ENCODE measurements around the gene FGGY.

The FGGY gene

GRCh38 chr1:59690171-59690930 is 393.5 kb downstream of the FGGY start:
- Histone ChIP-seq H3K36me3 (no peaks in the 10 kb centered on the region), H3K27me3 (no peaks in the 10 kb centered on the region), H3K4me3 (ENCODE audit: low read depth, low read length) (no peak overlapping the region), H3K9me3 (no peaks in the 10 kb centered on the region), H3K4me1 (peaks cover 6% of the 10 kb centered on the region; the same call in 1 of the 2 replicates)
- no peak for TF ChIP-seq CTCF (IDR thresholded peaks at IDR 0.05; ENCODE audit: low read depth, low read length)
- DNase-seq, result no peak

- TF ChIP-seq CTCF (IDR thresholded peaks at IDR 0.05; ENCODE audit: low read depth, low read length), result no peak
- no peak for DNase-seq
- Histone ChIP-seq H3K27me3 (no peaks in the 10 kb centered on the region), H3K36me3 (no peaks in the 10 kb centered on the region), H3K4me3 (ENCODE audit: low read depth, low read length) (no peak overlapping the region), H3K4me1 (peaks cover 6% of the 10 kb centered on the region; the same call in 1 of the 2 replicates), H3K9me3 (no peaks in the 10 kb centered on the region)
These were observed 394.4 kb downstream of the FGGY start for GRCh38 chr1:59691261-59691660.

GRCh38 chr1:59692591-59692990 is 395.7 kb downstream of the FGGY start:
- Histone ChIP-seq H3K9me3 (no peaks in the 10 kb centered on the region), H3K4me1 (peaks cover 6% of the 10 kb centered on the region; the same call in 1 of the 2 replicates), H3K4me3 (ENCODE audit: low read depth, low read length) (no peak overlapping the region), H3K36me3 (no peaks in the 10 kb centered on the region), H3K27me3 (no peaks in the 10 kb centered on the region)
- DNase-seq, result peak; percentile 47
- no peak for TF ChIP-seq CTCF (IDR thresholded peaks at IDR 0.05; ENCODE audit: low read depth, low read length)

GRCh38 chr1:59693406-59693805 is 396.5 kb downstream of the FGGY start:
- Histone ChIP-seq H3K27me3 (no peaks in the 10 kb centered on the region), H3K4me3 (ENCODE audit: low read depth, low read length) (no peak overlapping the region), H3K4me1 (peaks cover 6% of the 10 kb centered on the region; the same call in 1 of the 2 replicates), H3K9me3 (no peaks in the 10 kb centered on the region), H3K36me3 (no peaks in the 10 kb centered on the region)
- TF ChIP-seq CTCF (IDR thresholded peaks at IDR 0.05; ENCODE audit: low read depth, low read length), result no peak
- no peak for DNase-seq

GRCh38 chr1:59695252-59695651 is 398.4 kb downstream of the FGGY start:
- no peak for DNase-seq
- no peak overlapping the region for H3K4me3 ChIP-seq (ENCODE audit: low read depth, low read length)
- no peaks in the 10 kb centered on the region for H3K27me3 ChIP-seq
- H3K4me1 ChIP-seq, result peaks cover 6% of the 10 kb centered on the region; the same call in 1 of the 2 replicates
- TF ChIP-seq CTCF (IDR thresholded peaks at IDR 0.05; ENCODE audit: low read depth, low read length), result no peak
- H3K36me3 ChIP-seq, result no peaks in the 10 kb centered on the region
- H3K9me3 ChIP-seq, result no peaks in the 10 kb centered on the region

- TF ChIP-seq CTCF (IDR thresholded peaks at IDR 0.05; ENCODE audit: low read depth, low read length), result no peak
- no peak overlapping the region for H3K4me3 ChIP-seq (ENCODE audit: low read depth, low read length)
- no peak for DNase-seq
These were observed 399.7 kb downstream of the FGGY start for GRCh38 chr1:59696421-59697115.

More at GRCh38 chr1:59696421-59697115, 399.7 kb downstream of the FGGY start:
- Histone ChIP-seq H3K4me1 (peaks cover 6% of the 10 kb centered on the region; the same call in 1 of the 2 replicates), H3K36me3 (no peaks in the 10 kb centered on the region), H3K9me3 (no peaks in the 10 kb centered on the region), H3K27me3 (no peaks in the 10 kb centered on the region)
